B cell (primary cell): ENCODE results near the gene BAAT. TPM values are rescaled to one million over a fixed set of nuclear protein-coding genes. Genes with fewer than 3 reads are reported as not detected.

Experiments used
- ATAC-seq: fragments of 200-7000 bp; cut with Tn5 transposase; one replicate; pipeline ENCODE4 v1.10.0; 2021; ENCODE audit warnings: low read depth, mild to moderate bottlenecking, moderate number of reproducible peaks, moderate library complexity
- CTCF ChIA-PET: fragments of 350-600 bp; sonication (Branson Sonifier 250); formaldehyde crosslinking; loops from one replicate; lab custom pipeline; 2021; ENCODE audit warnings: antibody characterized with exemption, inconsistent platforms; lab: Charles Lee
- POLR2A ChIA-PET: fragments of 350-600 bp; sonication (Branson Sonifier 250); formaldehyde crosslinking; loops from one replicate; lab custom pipeline; 2021; ENCODE audit warnings: antibody characterized with exemption; lab: Charles Lee
- DNase-seq: peaks from one replicate; pipeline ENCODE4 v3.0.0; 2013
- H2AFZ ChIP-seq: 2 replicates; pipeline ENCODE4 v1.6.1; 2012; ENCODE audit warnings: mild to moderate bottlenecking, low read depth, low read length; ENCODE audit not compliant: insufficient read depth, poor library complexity, severe bottlenecking
- H3K27ac ChIP-seq, 2 donors: 1 replicate in 1 of 2; 2 replicates in 1 of 2; pipeline ENCODE4 v1.5.1; 2012 to 2013; ENCODE audit warnings: low read length in 2 of 2, mild to moderate bottlenecking in 2 of 2, moderate library complexity in 1 of 2
- H3K27me3 ChIP-seq, 4 experiments: fragments of 200-600 bp in 1 of 4; sonication (generic) in 1 of 4; replicated peaks in 1 of 4; 1 replicate in 2 of 4; 2 replicates in 2 of 4; pipeline versions ENCODE4 v1.6.1 to v1.7.0; 2013 to 2016; ENCODE audit warnings: low read length in 3 of 4, mild to moderate bottlenecking in 2 of 4, mixed read lengths in 1 of 4, moderate library complexity in 1 of 4; ENCODE audit not compliant: insufficient read depth in 4 of 4, control insufficient read depth in 3 of 4; ENCODE audit errors: control extremely low read depth in 1 of 4
- H3K36me3 ChIP-seq, 2 experiments: replicated peaks in 1 of 2; 1 replicate in 1 of 2; 2 replicates in 1 of 2; pipeline versions ENCODE4 v1.6.1 to v1.7.1; 2013; ENCODE audit warnings: low read length in 1 of 2; ENCODE audit not compliant: insufficient read depth in 2 of 2, control insufficient read depth in 1 of 2; ENCODE audit errors: control extremely low read depth in 1 of 2, extremely low read depth in 1 of 2
- H3K4me1 ChIP-seq, 2 donors: fragments of 200-600 bp in 1 of 2; sonication (generic) in 1 of 2; 1 replicate in 1 of 2; 2 replicates in 1 of 2; pipeline versions ENCODE4 v1.5.1 to v1.6.1; 2013 to 2017; ENCODE audit warnings: low read length in 2 of 2; ENCODE audit not compliant: control insufficient read depth in 2 of 2, insufficient read depth in 2 of 2
- H3K4me2 ChIP-seq: replicated peaks from 2 replicates; pipeline ENCODE3; 2012; ENCODE audit warnings: mild to moderate bottlenecking, low read depth, low read length; ENCODE audit not compliant: poor library complexity, severe bottlenecking
- H3K4me3 ChIP-seq, 5 experiments: fragments of 200-600 bp in 1 of 5; sonication (generic) in 1 of 5; 1 replicate in 3 of 5; 2 replicates in 2 of 5; pipeline versions ENCODE4 v1.5.1 to v1.7.0; 2011 to 2016; ENCODE audit warnings: low read length in 4 of 5, mild to moderate bottlenecking in 4 of 5, low read depth in 2 of 5, control low read depth in 1 of 5, moderate library complexity in 1 of 5; ENCODE audit not compliant: insufficient read depth in 1 of 5; ENCODE audit errors: control extremely low read depth in 1 of 5, extremely low read depth in 1 of 5
- H3K79me2 ChIP-seq: fragments of 200-600 bp; sonication (generic); one replicate; pipeline ENCODE4 v1.6.0; 2016; ENCODE audit warnings: low read length; ENCODE audit not compliant: control insufficient read depth, insufficient read depth
- H3K9ac ChIP-seq: fragments of 200-600 bp; sonication (generic); 2 replicates; pipeline ENCODE4 v1.6.1; 2017; ENCODE audit warnings: mild to moderate bottlenecking, low read length, moderate library complexity
- H3K9me3 ChIP-seq, 3 donors: one replicate each; pipeline versions ENCODE4 v1.6.1 to v1.7.1; 2013; ENCODE audit warnings: low read length in 2 of 3; ENCODE audit not compliant: control insufficient read depth in 2 of 3, insufficient read depth in 1 of 3; ENCODE audit errors: control extremely low read depth in 1 of 3
- H4K20me1 ChIP-seq: 2 replicates; pipeline ENCODE4 v1.6.0; 2012; ENCODE audit warnings: mild to moderate bottlenecking, low read length; ENCODE audit not compliant: insufficient read depth, control insufficient read depth, poor library complexity, severe bottlenecking
- H3K27ac Mint-ChIP-seq: one replicate; pipeline ENCODE4 v1.8.0; 2021; ENCODE audit warnings: mixed read lengths
- H3K27me3 Mint-ChIP-seq: one replicate; pipeline ENCODE4 v1.8.0; 2021; ENCODE audit warnings: mixed read lengths
- H3K4me1 Mint-ChIP-seq: one replicate; pipeline ENCODE4 v1.8.0; 2021; ENCODE audit warnings: mixed read lengths
- H3K4me3 Mint-ChIP-seq: one replicate; pipeline ENCODE4 v1.8.0; 2021; ENCODE audit warnings: mixed read lengths
- H3K9me3 Mint-ChIP-seq: one replicate; pipeline ENCODE4 v1.8.0; 2022; ENCODE audit warnings: mixed read lengths; ENCODE audit not compliant: insufficient read depth
- CTCF ChIP-seq: fragments of 200-600 bp; IDR thresholded peaks from one replicate; pipeline ENCODE4 v1.8.0; 2022; ENCODE audit warnings: antibody characterized with exemption, mild to moderate bottlenecking
- EZH2 ChIP-seq: IDR thresholded peaks from 2 replicates; pipeline ENCODE4 v1.6.1; 2012; ENCODE audit warnings: borderline replicate concordance, low read depth, mild to moderate bottlenecking, moderate library complexity, low read length; ENCODE audit not compliant: insufficient read depth, poor library complexity, severe bottlenecking
- WGBS: methylation state at CpG from one replicate; pipeline ENCODE4 v1.1.5; 2013; ENCODE audit warnings: missing lambda C conversion rate; ENCODE audit not compliant: insufficient coverage; 5-methylcytosine and 5-hydroxymethylcytosine counted together
- intact Hi-C: fragments of 100-400 bp; cut with micrococcal nuclease; formaldehyde crosslinking; loops from one replicate; pipeline ENCODE4 v1.10.0; 2022
- polyA plus RNA-seq: library from polyadenylated mRNA; depleted of rRNA; stranded (reverse); fragments of >200 nt; gene quantifications from 2 replicates; pipeline ENCODE4 v1.2.3, GENCODE V29; 2012
- total RNA-seq, 2 donors: library from RNA; stranded (reverse); fragments of 120-200 nt in 1 of 2; gene quantifications; 1 replicate in 1 of 2; 2 replicates in 1 of 2; pipeline versions ENCODE4 v1.2.3 to v1.2.4, GENCODE V29; 2013 to 2022

BAAT gene
- total and polyA plus RNA-seq, 2 donors (not counting 1 experiment from before 2014, with no cell fraction given), result 0.07 TPM; not detected in 1

DNA sequence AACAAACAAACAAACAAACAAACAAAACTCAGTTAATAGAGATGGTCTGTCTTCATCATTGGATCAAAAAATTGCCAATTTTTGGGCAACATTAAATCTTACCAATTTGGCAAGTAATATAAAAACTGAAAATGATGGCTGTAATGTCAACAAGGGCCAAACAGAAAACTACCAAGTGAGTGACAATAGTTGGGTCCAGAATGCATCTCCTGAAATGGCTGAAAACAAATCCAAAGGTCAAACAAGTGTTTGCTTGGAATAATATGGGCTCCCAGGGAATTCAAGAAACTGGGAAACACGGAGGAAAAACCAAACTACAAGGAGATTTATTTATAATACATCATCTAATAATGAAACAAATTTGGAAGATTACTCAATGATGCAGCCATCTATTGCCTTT lies 25.1 kb downstream of the BAAT start:
- DNase-seq, result no peak
- no peak overlapping the region for H3K9ac ChIP-seq
- H3K9me3 Mint-ChIP-seq, result no peaks in the 10 kb centered on the region
- H4K20me1 ChIP-seq, result no peaks in the 10 kb centered on the region
- no peaks in the 10 kb centered on the region for H3K79me2 ChIP-seq
- ATAC-seq, result no peak
- intact Hi-C loops, result no loop called here
- WGBS, result no CpG with 5 or more reads among the region's 1 CpG
- ChIA-PET CTCF (no interaction called here), POLR2A (no interaction called here)
- no peaks in the 10 kb centered on the region for H3K4me1 Mint-ChIP-seq
- H3K4me3 ChIP-seq, result no peak overlapping the region
- H3K27ac Mint-ChIP-seq, result no peak overlapping the region
- no peak overlapping the region for H2AFZ ChIP-seq
- H3K4me1 ChIP-seq, result no peaks in the 10 kb centered on the region
- no peaks in the 10 kb centered on the region for H3K36me3 ChIP-seq
- H3K27ac ChIP-seq, result no peak overlapping the region
- TF ChIP-seq CTCF (no peak), EZH2 (no peak)
- H3K4me2 ChIP-seq, result no peak overlapping the region
- peaks cover 0 to 2% (median 0%) of the 10 kb centered on the region in 3 donors for H3K9me3 ChIP-seq
- H3K27me3 Mint-ChIP-seq, result peaks cover 11% of the 10 kb centered on the region
- H3K27me3 ChIP-seq, result peaks cover 0 to 4% (median 0%) of the 10 kb centered on the region in 4 experiments
- no peak overlapping the region for H3K4me3 Mint-ChIP-seq

DNA sequence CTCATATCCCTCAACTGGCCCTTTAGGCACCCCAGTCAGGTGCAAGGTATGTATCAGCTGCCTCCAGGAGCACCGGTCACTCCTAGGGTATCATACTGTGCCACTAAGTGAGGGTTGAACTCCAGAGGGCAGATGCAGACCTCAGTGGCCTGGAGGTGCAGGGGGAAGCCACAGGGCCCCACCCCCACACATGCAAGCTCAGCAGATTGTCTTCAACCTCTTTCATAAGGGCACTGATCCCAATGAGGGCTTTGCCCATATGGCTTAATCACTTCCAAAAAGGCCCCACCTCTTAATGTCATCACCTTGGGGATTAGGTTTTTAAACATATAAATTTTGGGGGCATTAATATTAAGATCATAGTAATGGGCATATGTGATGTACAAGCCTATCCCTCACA lies 28.2 kb downstream of the BAAT start:
- Histone ChIP-seq H4K20me1 (no peaks in the 10 kb centered on the region), H3K4me1 (no peaks in the 10 kb centered on the region), H3K4me2 (no peak overlapping the region), H3K79me2 (no peaks in the 10 kb centered on the region), H2AFZ (no peak overlapping the region), H3K27ac (no peak overlapping the region), H3K27me3 (peaks cover 0 to 4% (median 0%) of the 10 kb centered on the region in 4 experiments), H3K4me3 (no peak overlapping the region), H3K9me3 (peaks cover 0 to 2% (median 0%) of the 10 kb centered on the region in 3 donors), H3K9ac (no peak overlapping the region), H3K36me3 (no peaks in the 10 kb centered on the region)
- no peaks in the 10 kb centered on the region for H3K4me1 Mint-ChIP-seq
- H3K4me3 Mint-ChIP-seq, result no peak overlapping the region
- no peak for ATAC-seq
- no peak overlapping the region for H3K27ac Mint-ChIP-seq
- peaks cover 7% of the 10 kb centered on the region for H3K27me3 Mint-ChIP-seq
- ChIA-PET CTCF (no interaction called here), POLR2A (no interaction called here)
- intact Hi-C loops, result no loop called here
- H3K9me3 Mint-ChIP-seq, result no peaks in the 10 kb centered on the region
- no peak for DNase-seq
- TF ChIP-seq CTCF, result no peak
- TF ChIP-seq EZH2, result no peak
- WGBS, result 0% methylated on average over 1 of the region's 1 CpG
